HK-2 (cell line): ENCODE measurements around the gene ZBTB8B.

ENCODE experiments used
- DNase-seq: peaks from one replicate; pipeline ENCODE4 v3.0.0-alpha.2; 2018; ENCODE audit not compliant: unreplicated experiment

The ZBTB8B gene

GRCh38 chr1:32507021-32507420 is 42.1 kb downstream of the ZBTB8B start:
- no peak for DNase-seq

GRCh38 chr1:32508761-32509160 is 43.9 kb downstream of the ZBTB8B start:
- DNase-seq, result no peak

GRCh38 chr1:32509939-32510338 is 45.1 kb downstream of the ZBTB8B start:
- no peak for DNase-seq
